ENCODE results near the gene SENP1.

DNA sequence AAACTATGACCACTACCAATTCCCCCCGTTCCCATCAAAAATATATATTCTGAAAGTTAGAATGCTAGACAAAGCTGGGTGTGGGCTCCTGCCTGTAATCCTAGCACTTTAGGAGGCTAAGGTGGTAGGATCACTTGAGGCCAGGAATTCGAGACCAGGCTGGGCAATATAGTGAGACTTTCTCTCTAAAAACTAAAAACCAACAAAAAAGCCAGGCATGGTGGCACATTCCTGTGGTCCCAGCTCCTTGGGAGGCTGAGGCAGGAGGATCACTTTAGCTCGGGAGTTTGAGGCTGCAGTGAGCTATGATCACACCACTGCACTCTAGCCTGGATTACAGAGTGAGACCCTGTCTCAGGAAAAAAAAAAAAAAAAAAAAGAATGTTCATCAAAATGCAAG is 52.8 kb downstream of the SENP1 start:
- no peak for TF ChIP-seq CTCF (conservative IDR thresholded peaks at IDR 0.05; ENCODE audit: low read depth, low read length)
- TF ChIP-seq EZH2 (IDR thresholded peaks at IDR 0.05; ENCODE audit: borderline replicate concordance, low read depth, low read length, poor library complexity, severe bottlenecking), result no peak
